Fibroblast of mammary gland (primary cell): Measurements from ENCODE around the gene SSUH2.
"Not testable (repeated sequence)": the region's sequence is repeated elsewhere in the genome, so short reads cannot be mapped to it uniquely, and the experiment has no call there.

Experiments
- DNase-seq: peaks from one replicate; pipeline ENCODE4 v3.0.0-alpha.2; 2010; ENCODE audit warnings: low read depth
- H3K4me3 ChIP-seq: 2 replicates; pipeline ENCODE4 v1.5.1; 2011; ENCODE audit warnings: low read depth, mild to moderate bottlenecking, low read length, moderate library complexity; ENCODE audit not compliant: control insufficient read depth
- CTCF ChIP-seq: conservative IDR thresholded peaks from 2 replicates; pipeline ENCODE4 v1.5.1; 2011; ENCODE audit warnings: low read depth, low read length, inconsistent platforms; ENCODE audit not compliant: control insufficient read depth, insufficient read depth

The SSUH2 gene

GRCh38 chr3:8655387-8655835 is 10.8 kb upstream of the SSUH2 start:
- no peak for DNase-seq
- no peak for TF ChIP-seq CTCF
- H3K4me3 ChIP-seq, result no peak overlapping the region

- H3K4me3 ChIP-seq, DNase-seq: not testable (repeated sequence)
Observed at GRCh38 chr3:8654572-8655329, 10.2 kb upstream of the SSUH2 start.

GRCh38 chr3:8653800-8654408 is 9.3 kb upstream of the SSUH2 start:
- no peak for DNase-seq
- H3K4me3 ChIP-seq, result no peak overlapping the region
- no peak for TF ChIP-seq CTCF

- no peak for DNase-seq
- H3K4me3 ChIP-seq, result no peak overlapping the region
- no peak for TF ChIP-seq CTCF
Observed at GRCh38 chr3:8652324-8652987, 7.9 kb upstream of the SSUH2 start.

GRCh38 chr3:8651418-8652323 is 7.1 kb upstream of the SSUH2 start:
- no peak for DNase-seq
- no peak overlapping the region for H3K4me3 ChIP-seq
- TF ChIP-seq CTCF, result no peak

- no peak for TF ChIP-seq CTCF
- DNase-seq, result no peak
Observed at GRCh38 chr3:8650583-8651416, 6.2 kb upstream of the SSUH2 start.

More at GRCh38 chr3:8650583-8651416, 6.2 kb upstream of the SSUH2 start:
- H3K4me3 ChIP-seq, result no peak overlapping the region
